Measurements from ENCODE around the gene CFAP97D2. TPM values are rescaled to one million over a fixed set of nuclear protein-coding genes. Genes with fewer than 3 reads are reported as not detected.

The CFAP97D2 gene
- polyA plus RNA-seq, 6 donors from 2014 or later: not detected

DNA sequence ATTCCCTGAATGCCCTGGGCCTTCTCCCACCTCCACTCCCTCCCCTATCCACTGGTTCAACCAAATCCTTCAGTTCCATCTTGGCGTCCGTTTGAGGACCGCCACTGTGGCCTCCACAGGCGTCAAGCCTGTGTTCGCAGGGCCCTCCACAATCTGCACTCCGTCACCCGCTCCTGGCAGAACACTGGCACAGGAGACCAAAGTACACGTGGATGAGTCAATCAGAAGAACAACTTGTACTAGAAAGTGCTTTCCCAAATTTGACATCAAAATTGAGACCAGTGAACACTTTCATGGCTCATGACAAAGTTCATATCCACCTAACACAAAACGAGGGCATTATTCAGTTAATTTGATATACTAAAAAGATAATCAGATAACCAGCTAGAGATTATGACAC, 49.1 kb downstream of the CFAP97D2 start:
- H3K27ac Mint-ChIP-seq: no peak overlapping the region

DNA sequence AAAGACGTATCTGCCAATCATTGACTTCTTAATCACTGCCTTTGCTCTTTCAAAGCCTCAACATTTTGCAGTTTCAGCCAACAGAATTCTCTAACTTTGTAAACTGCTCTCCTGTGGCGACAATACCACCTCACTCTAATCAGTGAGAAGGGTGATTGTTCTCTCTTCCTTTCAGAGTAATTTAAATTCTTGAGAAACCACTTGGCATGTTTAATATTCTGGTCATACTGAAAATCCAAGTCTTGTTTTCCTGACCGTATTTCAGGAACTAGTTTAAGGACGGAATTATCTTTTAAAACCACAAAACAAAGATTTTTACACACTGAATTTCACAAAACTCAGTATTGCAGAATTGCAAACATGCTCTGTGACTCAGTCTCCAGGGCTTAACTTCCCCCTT, 50.4 kb downstream of the CFAP97D2 start:
- ATAC-seq (ENCODE audit: low read depth in 2 of 2): no peak
- Mint-ChIP-seq H3K4me3 (peak overlapping the region in 1 of 8 donors; percentile 35), H3K27ac (peak overlapping the region in 1 of 6 donors; percentile 60), H3K4me1 (peaks cover 9 to 13% (median 10%) of the 10 kb centered on the region in 3 donors), H3K27me3 (peaks cover 25 to 43% (median 32%) of the 10 kb centered on the region in 3 donors), H3K9me3 (no peaks in the 10 kb centered on the region), H3K36me3 (no peaks in the 10 kb centered on the region)
- DNase-seq: no peak

More for the DNA sequence above, 49.1 kb downstream of the CFAP97D2 start:
- Mint-ChIP-seq H3K4me3 (no peak overlapping the region), H3K27me3 (peaks cover 25 to 43% (median 32%) of the 10 kb centered on the region in 3 donors), H3K4me1 (peaks cover 6 to 11% (median 7%) of the 10 kb centered on the region in 3 donors), H3K36me3 (no peaks in the 10 kb centered on the region), H3K9me3 (no peaks in the 10 kb centered on the region)
- no peak for DNase-seq
- no peak for ATAC-seq (ENCODE audit: low read depth in 2 of 2)

GRCh38 chr13:114230117-114230516, 51.1 kb downstream of the CFAP97D2 start:
- Mint-ChIP-seq H3K27ac (no peak overlapping the region), H3K27me3 (peaks cover 25 to 43% (median 32%) of the 10 kb centered on the region in 3 donors), H3K36me3 (no peaks in the 10 kb centered on the region), H3K9me3 (no peaks in the 10 kb centered on the region), H3K4me3 (no peak overlapping the region), H3K4me1 (peaks cover 5 to 10% (median 7%) of the 10 kb centered on the region in 3 donors)
- ATAC-seq (ENCODE audit: low read depth in 2 of 2) (no peak), DNase-seq (no peak)

DNA sequence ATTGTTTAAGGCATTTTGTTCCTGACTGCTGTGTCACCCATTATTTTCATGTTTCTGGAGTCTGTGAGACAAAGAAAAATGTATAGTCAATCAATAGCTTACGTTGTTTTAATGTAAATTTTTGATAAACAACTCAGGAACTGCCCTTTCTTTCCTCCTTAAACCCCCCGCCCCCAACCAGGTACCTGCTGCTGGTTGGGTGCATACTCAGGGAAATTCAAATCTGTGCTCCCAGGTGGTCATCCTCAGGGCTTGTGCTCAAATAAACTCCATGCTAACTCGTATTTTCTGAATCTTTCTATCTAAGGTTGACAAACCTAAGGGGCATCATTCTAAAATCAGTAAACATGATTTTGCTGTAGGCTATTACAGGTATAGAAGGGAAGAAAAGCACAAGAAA, 51.5 kb downstream of the CFAP97D2 start:
- Mint-ChIP-seq H3K9me3 (no peaks in the 10 kb centered on the region), H3K36me3 (no peaks in the 10 kb centered on the region), H3K27ac (no peak overlapping the region), H3K4me1 (peaks cover 7 to 15% (median 10%) of the 10 kb centered on the region in 3 donors), H3K27me3 (peaks cover 25 to 43% (median 32%) of the 10 kb centered on the region in 3 donors), H3K4me3 (no peak overlapping the region)
- ATAC-seq (ENCODE audit: low read depth in 2 of 2) (no peak), DNase-seq (no peak)

GRCh38 chr13:114231886-114232285, 52.8 kb downstream of the CFAP97D2 start:
- Mint-ChIP-seq H3K4me3 (peak overlapping the region in 2 of 8 donors; percentile 37 to 77), H3K9me3 (no peaks in the 10 kb centered on the region), H3K36me3 (no peaks in the 10 kb centered on the region), H3K4me1 (peaks cover 14 to 18% (median 18%) of the 10 kb centered on the region in 3 donors), H3K27me3 (peaks cover 25 to 43% (median 32%) of the 10 kb centered on the region in 3 donors), H3K27ac (peak overlapping the region in 2 of 6 donors; percentile 47 to 52)
- DNase-seq: no peak
- ATAC-seq (ENCODE audit: low read depth in 2 of 2): no peak

DNA sequence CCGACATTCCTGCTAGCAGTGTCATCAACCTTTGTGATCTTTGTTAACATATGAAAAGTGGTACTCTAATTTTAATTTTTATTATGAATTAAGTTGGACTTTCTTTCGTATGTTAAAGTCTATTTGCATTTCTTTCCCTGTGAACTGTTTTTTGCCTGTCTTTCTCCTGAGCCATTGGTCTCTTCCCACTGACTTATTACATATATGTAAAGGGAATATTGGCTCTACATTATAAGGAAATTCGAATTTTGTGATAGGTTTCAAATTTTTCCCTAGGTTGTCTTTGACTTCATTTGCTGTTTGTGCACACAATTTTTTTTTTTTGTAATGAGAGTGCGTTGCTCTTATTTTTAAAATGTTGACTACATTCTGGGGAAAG, 55.2 kb downstream of the CFAP97D2 start:
- ATAC-seq (ENCODE audit: low read depth in 2 of 2) (no peak), DNase-seq (no peak)
- peak overlapping the region; percentile 74 to 96 (median 84) for H3K27ac Mint-ChIP-seq
- H3K36me3 Mint-ChIP-seq: peaks cover 5 to 8% of the 10 kb centered on the region in 2 donors
- peak overlapping the region; percentile 81 to 94 (median 90) for H3K4me3 Mint-ChIP-seq
- peaks cover 19 to 23% (median 21%) of the 10 kb centered on the region in 3 donors for H3K4me1 Mint-ChIP-seq
- peaks cover 19 to 27% (median 25%) of the 10 kb centered on the region in 3 donors for H3K27me3 Mint-ChIP-seq
- no peaks in the 10 kb centered on the region for H3K9me3 Mint-ChIP-seq

GRCh38 chr13:114234645-114235421, 55.8 kb downstream of the CFAP97D2 start, which contains the start of gene CDC16:
Gene CDC16 (plus strand): TSS chr13:114234897. CDS start chr13:114235085, 188 bp downstream.
- Mint-ChIP-seq H3K36me3 (peaks cover 5 to 8% of the 10 kb centered on the region in 2 donors), H3K4me1 (peaks cover 19 to 23% (median 21%) of the 10 kb centered on the region in 3 donors), H3K27me3 (peaks cover 17 to 21% (median 19%) of the 10 kb centered on the region in 3 donors), H3K9me3 (no peaks in the 10 kb centered on the region), H3K4me3 (peak within 1 kb of the TSS; percentile 81 to 94 (median 90)), H3K27ac (peak within 1 kb of the TSS; percentile 74 to 96 (median 84))
- peak; percentile 66 for DNase-seq
- ATAC-seq (ENCODE audit: low read depth in 2 of 2): peak; percentile 81 to 84

- peaks cover 8 to 13% (median 10%) of the 10 kb centered on the region in 3 donors for H3K27me3 Mint-ChIP-seq
- H3K9me3 Mint-ChIP-seq: no peaks in the 10 kb centered on the region
- peak overlapping the region; percentile 81 to 94 (median 90) for H3K4me3 Mint-ChIP-seq
- H3K4me1 Mint-ChIP-seq: peaks cover 19 to 23% (median 21%) of the 10 kb centered on the region in 3 donors
- peaks cover 5 to 8% of the 10 kb centered on the region in 2 donors for H3K36me3 Mint-ChIP-seq
- DNase-seq (no peak), ATAC-seq (ENCODE audit: low read depth in 2 of 2) (no peak)
- H3K27ac Mint-ChIP-seq: peak overlapping the region in 4 of 6 donors; percentile 60 to 82 (median 73)
These were observed 56.6 kb downstream of the CFAP97D2 start for GRCh38 chr13:114235697-114236096.

DNA sequence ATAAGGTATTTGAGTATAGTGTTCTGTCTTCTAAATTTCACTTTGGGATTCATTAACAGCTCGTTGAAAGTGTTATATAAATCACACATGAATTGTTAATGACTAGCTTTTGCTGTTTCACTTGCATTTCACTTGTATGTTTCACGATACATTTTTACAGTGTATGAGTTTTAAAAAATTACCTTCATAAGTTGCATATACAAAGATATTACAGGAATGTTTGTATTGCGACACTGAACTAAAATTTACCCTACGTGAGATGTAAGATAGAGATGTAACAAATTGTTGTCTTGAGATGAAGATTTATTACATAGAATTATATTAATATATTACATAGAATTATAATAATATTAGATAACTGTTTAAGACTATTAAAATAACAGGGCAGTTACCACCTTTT, 57.2 kb downstream of the CFAP97D2 start:
- no peak for ATAC-seq (ENCODE audit: low read depth in 2 of 2)

GRCh38 chr13:114237415-114238112, 58.5 kb downstream of the CFAP97D2 start:
- DNase-seq: no peak
- Mint-ChIP-seq H3K4me1 (peaks cover 19 to 23% (median 21%) of the 10 kb centered on the region in 3 donors), H3K9me3 (no peaks in the 10 kb centered on the region), H3K27ac (peak overlapping the region in 2 of 6 donors; percentile 3 to 8), H3K36me3 (peaks cover 5 to 8% of the 10 kb centered on the region in 2 donors), H3K4me3 (peak overlapping the region in 2 of 8 donors; percentile 25 to 75), H3K27me3 (peaks cover 0 to 3% (median 0%) of the 10 kb centered on the region in 3 donors)
- no peak for ATAC-seq (ENCODE audit: low read depth in 2 of 2)

More for the DNA sequence above, 57.2 kb downstream of the CFAP97D2 start:
- H3K27ac Mint-ChIP-seq: no peak overlapping the region
- H3K36me3 Mint-ChIP-seq: peaks cover 5 to 8% of the 10 kb centered on the region in 2 donors
- no peaks in the 10 kb centered on the region for H3K9me3 Mint-ChIP-seq
- peak overlapping the region in 7 of 8 donors; percentile 81 to 94 (median 89) for H3K4me3 Mint-ChIP-seq
- peaks cover 3 to 9% (median 8%) of the 10 kb centered on the region in 3 donors for H3K27me3 Mint-ChIP-seq
- peaks cover 19 to 23% (median 21%) of the 10 kb centered on the region in 3 donors for H3K4me1 Mint-ChIP-seq
- no peak for DNase-seq

- ATAC-seq (ENCODE audit: low read depth in 2 of 2) (no peak), DNase-seq (no peak)
- no peaks in the 10 kb centered on the region for H3K9me3 Mint-ChIP-seq
- peaks cover 4 to 9% (median 6%) of the 10 kb centered on the region in 3 donors for H3K4me1 Mint-ChIP-seq
- H3K27me3 Mint-ChIP-seq: no peaks in the 10 kb centered on the region
- H3K4me3 Mint-ChIP-seq: no peak overlapping the region
- H3K36me3 Mint-ChIP-seq: peaks cover 7 to 19% of the 10 kb centered on the region in 2 donors
- no peak overlapping the region for H3K27ac Mint-ChIP-seq
These were observed 62.9 kb downstream of the CFAP97D2 start for GRCh38 chr13:114241918-114242317.

- no peaks in the 10 kb centered on the region for H3K9me3 Mint-ChIP-seq
- H3K4me3 Mint-ChIP-seq: no peak overlapping the region
- no peak for ATAC-seq (ENCODE audit: low read depth in 2 of 2)
- H3K27me3 Mint-ChIP-seq: no peaks in the 10 kb centered on the region
- H3K27ac Mint-ChIP-seq: no peak overlapping the region
- peaks cover 5 to 15% of the 10 kb centered on the region in 2 donors for H3K36me3 Mint-ChIP-seq
- no peak for DNase-seq
- H3K4me1 Mint-ChIP-seq: peaks cover 0 to 7% (median 0%) of the 10 kb centered on the region in 3 donors
These were observed 64.9 kb downstream of the CFAP97D2 start for GRCh38 chr13:114243971-114244370.

DNA sequence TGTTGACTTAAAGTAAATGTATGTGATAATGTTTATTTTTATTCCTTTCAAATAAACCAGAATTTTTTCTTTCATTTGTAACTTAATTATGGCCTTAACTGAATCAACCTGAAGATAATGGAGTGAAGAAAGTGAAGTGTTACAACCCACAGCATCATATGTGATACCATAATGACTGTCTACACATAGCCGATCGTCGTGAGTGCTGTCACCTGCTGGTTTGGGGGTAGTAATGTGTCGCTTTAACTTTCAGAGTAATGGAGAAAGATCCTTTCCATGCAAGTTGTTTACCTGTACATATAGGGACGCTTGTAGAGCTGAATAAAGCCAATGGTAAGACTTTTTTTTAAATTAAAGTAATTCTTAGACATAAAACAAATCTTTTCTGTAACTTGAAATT, 65.6 kb downstream of the CFAP97D2 start:
- H3K4me3 Mint-ChIP-seq: no peak overlapping the region
- peaks cover 5 to 15% of the 10 kb centered on the region in 2 donors for H3K36me3 Mint-ChIP-seq
- ATAC-seq (ENCODE audit: low read depth in 2 of 2) (no peak), DNase-seq (no peak)
- peaks cover 0 to 7% (median 0%) of the 10 kb centered on the region in 3 donors for H3K4me1 Mint-ChIP-seq
- no peaks in the 10 kb centered on the region for H3K27me3 Mint-ChIP-seq
- H3K27ac Mint-ChIP-seq: peak overlapping the region in 1 of 6 donors; percentile 9
- H3K9me3 Mint-ChIP-seq: no peaks in the 10 kb centered on the region

All from naive B cell (primary cell).